Subcutaneous abdominal adipose tissue (tissue), 5 donors: Measurements from ENCODE around the gene FAM193B.

ENCODE experiments used
- H3K27ac ChIP-seq: one replicate; pipeline ENCODE4 v1.7.0; 2013; ENCODE audit warnings: low read depth, mild to moderate bottlenecking, inconsistent platforms, low read length, moderate library complexity
- H3K27me3 ChIP-seq, 5 donors: one replicate each; pipeline ENCODE4 v1.7.0; 2013; ENCODE audit warnings: low read length in 5 of 5, inconsistent platforms in 1 of 5; ENCODE audit not compliant: control insufficient read depth in 5 of 5, insufficient read depth in 4 of 5
- H3K36me3 ChIP-seq, 5 donors: one replicate each; pipeline ENCODE4 v1.7.0; 2013; ENCODE audit warnings: low read length in 5 of 5; ENCODE audit not compliant: control insufficient read depth in 5 of 5, insufficient read depth in 5 of 5
- H3K4me1 ChIP-seq, 5 donors: one replicate each; pipeline ENCODE4 v1.7.0; 2013; ENCODE audit warnings: low read length in 5 of 5, mild to moderate bottlenecking in 3 of 5, moderate library complexity in 1 of 5; ENCODE audit not compliant: control insufficient read depth in 5 of 5, insufficient read depth in 5 of 5
- H3K4me3 ChIP-seq, 5 donors: one replicate each; pipeline ENCODE4 v1.7.0; 2013; ENCODE audit warnings: low read length in 5 of 5, low read depth in 1 of 5
- H3K9ac ChIP-seq, 5 donors: one replicate each; pipeline ENCODE4 v1.7.0; 2013; ENCODE audit warnings: low read length in 5 of 5, mild to moderate bottlenecking in 4 of 5, moderate library complexity in 3 of 5
- H3K9me3 ChIP-seq, 5 donors: one replicate each; pipeline ENCODE4 v1.7.0; 2013; ENCODE audit warnings: low read length in 5 of 5; ENCODE audit not compliant: control insufficient read depth in 5 of 5
- donor health status: healthy.
- donor health status: healthy.
- donor health status: healthy.
- donor health status: healthy.
- donor health status: healthy.

The FAM193B gene

GRCh38 chr5:177497292-177498012 is 56.9 kb downstream of the FAM193B start, which contains the start of gene PDLIM7:
Gene PDLIM7 (minus strand): TSS chr5:177497604. CDS start chr5:177496512, 1,092 bp downstream.
- H3K36me3 ChIP-seq: peaks cover 0 to 6% (median 3%) of the 10 kb centered on the region in 5 donors
- peaks cover 2 to 59% (median 49%) of the 10 kb centered on the region in 5 donors for H3K4me1 ChIP-seq
- peak within 1 kb of the TSS in 4 of 5 donors; percentile 61 to 72 (median 64) for H3K9ac ChIP-seq
- no peaks in the 10 kb centered on the region for H3K9me3 ChIP-seq
- peak within 1 kb of the TSS; percentile 69 to 79 (median 72) for H3K4me3 ChIP-seq
- no peaks in the 10 kb centered on the region for H3K27me3 ChIP-seq
- H3K27ac ChIP-seq: peak within 1 kb of the TSS; percentile 74

DNA sequence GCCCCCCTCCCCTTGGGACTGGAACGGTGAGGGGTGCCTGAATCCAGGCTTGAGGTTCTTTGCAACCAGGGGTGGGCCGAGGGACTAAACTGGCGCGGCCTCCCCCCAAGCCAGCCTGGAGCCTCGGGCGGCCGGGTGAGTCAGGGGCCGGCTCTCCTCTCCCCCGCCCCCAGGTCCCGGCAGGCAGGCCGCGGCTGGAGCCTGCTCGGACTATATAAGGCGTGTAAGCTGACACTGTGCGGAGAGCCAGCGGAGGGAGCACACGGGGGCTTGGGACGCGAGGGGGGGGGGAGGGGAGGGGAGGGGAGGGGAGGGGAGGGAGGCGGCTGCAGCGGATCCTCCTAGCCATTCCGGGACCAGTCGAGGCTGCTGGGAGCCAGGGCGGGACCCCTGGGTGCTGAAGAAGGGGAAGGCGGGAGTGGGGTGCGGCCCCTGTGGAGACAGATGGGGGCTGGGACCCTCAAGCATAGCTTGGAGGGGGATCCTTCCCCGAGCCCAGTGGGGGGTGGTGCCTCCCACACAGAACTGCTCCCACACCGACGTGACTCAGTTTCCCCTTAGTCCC is 57.6 kb downstream of the FAM193B start:
- peaks cover 2 to 56% (median 49%) of the 10 kb centered on the region in 5 donors for H3K4me1 ChIP-seq
- no peaks in the 10 kb centered on the region for H3K27me3 ChIP-seq
- no peaks in the 10 kb centered on the region for H3K9me3 ChIP-seq
- peaks cover 0 to 12% (median 4%) of the 10 kb centered on the region in 5 donors for H3K36me3 ChIP-seq
- H3K9ac ChIP-seq: peak overlapping the region in 4 of 5 donors; percentile 34 to 72 (median 61)
- peak overlapping the region in 4 of 5 donors; percentile 69 to 79 (median 72) for H3K4me3 ChIP-seq
- H3K27ac ChIP-seq: peak overlapping the region; percentile 74

DNA sequence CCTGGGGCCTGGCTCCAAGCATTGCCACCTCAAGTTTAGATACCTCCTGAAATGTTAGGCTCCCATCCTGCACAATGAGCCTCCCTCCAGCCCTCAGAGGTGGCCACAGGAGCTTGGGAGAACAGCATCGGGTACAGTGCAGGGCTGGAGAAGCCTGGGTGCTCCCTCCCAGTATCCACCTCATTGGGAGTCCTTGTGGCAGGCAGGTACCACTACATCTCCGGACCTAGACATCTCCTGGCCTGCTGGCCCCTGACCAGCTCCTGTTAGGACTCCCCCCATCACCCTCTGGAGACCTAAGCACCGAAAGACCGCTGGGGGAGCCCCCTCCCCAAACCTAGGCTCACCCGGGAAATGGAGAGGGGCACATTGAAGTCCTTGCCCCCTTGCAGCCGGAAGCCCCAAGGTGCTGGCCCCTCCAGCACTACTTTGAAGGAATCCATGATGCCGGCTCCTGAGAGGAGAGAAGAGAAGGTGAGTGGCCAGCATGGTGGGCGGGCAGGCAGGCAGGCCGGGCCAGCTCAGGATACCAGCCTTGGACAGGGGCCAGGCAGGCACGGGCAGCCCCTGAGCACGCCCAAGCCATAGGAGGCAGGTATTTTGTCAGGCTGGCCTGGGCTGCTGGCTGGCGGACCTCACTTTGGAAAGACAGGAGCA is 58.2 kb downstream of the FAM193B start:
- Histone ChIP-seq H3K9ac (peak overlapping the region in 3 of 5 donors; percentile 34 to 61 (median 59)), H3K4me3 (peak overlapping the region; percentile 29 to 79 (median 55)), H3K27ac (peak overlapping the region; percentile 74), H3K4me1 (peaks cover 2 to 51% (median 48%) of the 10 kb centered on the region in 5 donors), H3K9me3 (no peaks in the 10 kb centered on the region), H3K36me3 (peaks cover 0 to 16% (median 7%) of the 10 kb centered on the region in 5 donors), H3K27me3 (no peaks in the 10 kb centered on the region)

DNA sequence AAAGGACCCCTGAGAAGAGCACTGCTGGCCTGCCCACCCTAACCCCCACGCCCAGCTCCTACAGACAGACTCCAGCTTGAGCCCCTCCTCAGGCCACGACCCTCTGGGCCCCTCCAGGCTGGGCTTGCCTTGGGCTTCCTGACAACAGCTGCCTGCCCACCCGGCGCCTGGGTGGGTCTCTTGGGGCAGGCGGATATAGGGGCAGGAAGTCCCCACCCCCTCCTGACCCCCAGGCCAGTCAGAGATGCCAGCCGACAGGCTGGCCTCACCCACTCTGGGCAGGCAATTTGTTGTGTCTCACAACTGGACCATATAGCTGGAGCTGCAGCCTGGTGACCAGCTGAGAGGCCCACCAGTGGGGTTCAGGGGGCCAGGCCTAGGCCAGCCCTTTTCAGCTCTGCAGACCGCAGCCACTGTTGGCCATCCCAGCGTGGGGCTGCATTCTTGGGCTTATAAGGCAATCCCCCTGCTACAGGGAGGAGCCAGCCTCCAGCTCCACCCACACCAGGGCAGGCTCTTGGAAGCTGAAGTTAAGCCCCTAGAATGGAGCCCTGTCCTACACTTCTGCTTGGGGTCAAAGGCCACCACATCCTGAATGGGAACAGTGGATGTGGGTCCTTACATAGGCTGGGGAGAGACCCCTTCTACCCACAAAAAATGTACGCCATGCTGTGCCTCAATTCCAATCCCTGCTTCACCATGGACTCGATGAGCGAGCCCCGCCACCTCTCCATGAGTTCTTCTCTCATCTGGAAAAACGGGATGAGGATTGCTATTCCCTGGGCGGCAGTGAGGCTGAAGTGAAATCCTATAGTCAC is 58.9 kb downstream of the FAM193B start:
- peak overlapping the region; percentile 74 for H3K27ac ChIP-seq
- no peaks in the 10 kb centered on the region for H3K27me3 ChIP-seq
- H3K9me3 ChIP-seq: no peaks in the 10 kb centered on the region
- H3K4me1 ChIP-seq: peaks cover 0 to 50% (median 44%) of the 10 kb centered on the region in 5 donors
- H3K4me3 ChIP-seq: peak overlapping the region in 4 of 5 donors; percentile 29 to 79 (median 64)
- H3K9ac ChIP-seq: peak overlapping the region in 2 of 5 donors; percentile 34 to 59
- H3K36me3 ChIP-seq: peaks cover 0 to 23% (median 13%) of the 10 kb centered on the region in 5 donors

DNA sequence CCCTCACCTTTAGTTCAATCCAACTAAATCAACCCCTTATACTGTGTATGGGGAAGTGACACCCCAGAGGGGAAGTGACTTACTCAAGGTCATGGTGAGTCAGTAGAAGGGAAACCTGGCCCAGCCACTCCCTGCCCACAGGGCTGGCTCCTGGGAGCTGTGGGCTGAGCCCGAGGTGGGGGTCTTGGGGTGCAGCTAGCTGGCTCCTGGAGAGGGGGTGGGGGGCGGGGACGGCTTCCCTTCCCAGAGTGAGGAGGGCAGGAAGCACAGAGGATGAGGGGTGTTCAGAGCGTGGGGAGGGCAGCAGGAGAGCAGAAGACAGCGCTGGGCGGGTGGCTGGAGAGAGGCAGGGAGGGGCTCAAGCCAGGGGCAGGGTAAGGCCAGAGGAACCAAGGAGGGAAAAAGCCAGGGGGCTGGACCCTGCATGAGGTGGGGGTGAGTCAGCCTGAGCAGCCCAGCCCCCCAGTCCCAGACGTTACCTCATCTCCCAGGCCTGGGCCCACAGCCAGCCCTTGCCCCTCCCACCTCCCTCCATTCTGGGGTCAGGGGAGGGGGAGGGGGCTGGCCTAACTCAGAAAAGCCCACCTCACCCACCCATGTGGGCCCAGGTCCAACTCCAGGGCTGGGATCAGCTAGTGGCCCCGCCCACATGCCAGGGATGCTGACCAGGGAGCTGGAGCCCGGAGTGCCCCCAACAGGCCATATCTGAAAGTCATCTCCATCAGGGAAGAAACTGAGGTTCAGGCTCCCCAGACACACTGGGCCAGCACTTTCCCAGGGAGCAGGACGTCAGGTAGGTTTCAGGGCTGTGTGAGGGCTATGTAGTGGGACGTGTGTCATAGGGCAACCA is 59.8 kb downstream of the FAM193B start:
- Histone ChIP-seq H3K27me3 (no peaks in the 10 kb centered on the region), H3K4me3 (peak overlapping the region in 2 of 5 donors; percentile 11 to 79), H3K9me3 (no peaks in the 10 kb centered on the region), H3K27ac (peak overlapping the region; percentile 74), H3K4me1 (peaks cover 0 to 50% (median 44%) of the 10 kb centered on the region in 5 donors), H3K9ac (no peak overlapping the region), H3K36me3 (peaks cover 0 to 32% (median 21%) of the 10 kb centered on the region in 5 donors)

DNA sequence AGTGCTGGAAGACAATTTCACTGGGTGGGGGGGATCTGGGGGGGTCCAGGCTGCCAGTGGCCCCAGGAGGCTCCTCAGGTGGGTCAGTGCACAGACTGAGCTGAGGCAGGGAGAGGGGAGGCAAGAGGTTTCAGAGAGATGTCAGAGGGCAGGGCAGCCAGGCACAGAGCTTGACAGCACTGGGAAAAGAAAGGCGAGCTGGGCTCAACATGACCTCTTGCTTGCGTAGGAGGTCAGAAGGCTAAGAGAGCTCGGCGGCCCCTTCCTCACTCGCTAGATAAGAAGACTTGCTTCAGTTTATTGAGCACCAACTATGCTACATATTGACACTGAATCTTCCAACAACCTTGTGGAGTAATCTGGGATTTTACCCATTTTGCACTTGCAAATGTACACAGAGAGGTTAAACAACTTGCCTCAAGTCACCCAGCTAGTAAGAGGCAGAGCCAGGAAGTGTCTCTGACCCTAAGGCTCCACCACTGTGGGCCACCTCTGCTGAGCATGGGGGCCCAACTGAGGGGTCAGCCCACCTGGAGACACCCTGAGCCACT is 60.5 kb downstream of the FAM193B start:
- Histone ChIP-seq H3K4me3 (no peak overlapping the region), H3K36me3 (peaks cover 0 to 38% (median 26%) of the 10 kb centered on the region in 5 donors), H3K9ac (no peak overlapping the region), H3K27ac (peak overlapping the region; percentile 74), H3K27me3 (no peaks in the 10 kb centered on the region), H3K9me3 (no peaks in the 10 kb centered on the region), H3K4me1 (peaks cover 0 to 50% (median 44%) of the 10 kb centered on the region in 5 donors)

DNA sequence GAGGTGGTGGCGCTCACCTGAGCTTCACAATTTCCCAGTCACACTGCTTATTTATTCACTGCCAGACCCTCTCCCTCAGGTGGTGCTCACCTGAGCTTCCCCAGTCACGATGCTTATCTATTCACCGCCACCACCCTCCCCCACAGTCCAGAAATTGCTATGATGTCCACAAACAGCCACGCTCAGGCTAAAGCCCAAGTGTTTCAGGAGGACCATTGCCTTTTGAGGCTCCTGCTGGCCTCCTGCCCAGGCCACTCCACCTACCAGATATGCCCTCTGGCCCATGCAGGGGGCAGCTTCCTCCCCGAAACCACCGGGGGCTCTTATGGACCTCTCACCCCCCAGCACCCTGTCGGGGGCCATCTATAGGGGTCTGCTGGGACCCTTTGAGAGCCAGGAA is 61.5 kb downstream of the FAM193B start:
- Histone ChIP-seq H3K36me3 (peaks cover 0 to 48% (median 35%) of the 10 kb centered on the region in 5 donors), H3K9me3 (no peaks in the 10 kb centered on the region), H3K9ac (no peak overlapping the region), H3K27me3 (no peaks in the 10 kb centered on the region), H3K4me1 (peaks cover 0 to 42% (median 37%) of the 10 kb centered on the region in 5 donors), H3K4me3 (no peak overlapping the region), H3K27ac (no peak overlapping the region)

- Histone ChIP-seq H3K9me3 (no peaks in the 10 kb centered on the region), H3K36me3 (peaks cover 0 to 55% (median 42%) of the 10 kb centered on the region in 5 donors), H3K9ac (no peak overlapping the region)
These were observed 62.2 kb downstream of the FAM193B start for GRCh38 chr5:177491983-177492746.

More at GRCh38 chr5:177491983-177492746, 62.2 kb downstream of the FAM193B start:
- no peak overlapping the region for H3K4me3 ChIP-seq
- H3K27me3 ChIP-seq: no peaks in the 10 kb centered on the region
- H3K27ac ChIP-seq: no peak overlapping the region
- peaks cover 0 to 40% (median 34%) of the 10 kb centered on the region in 5 donors for H3K4me1 ChIP-seq
